KMS-11 (cell line): ENCODE data around the gene DYNLT2B.
"Not testable (repeated sequence)": the region's sequence is repeated elsewhere in the genome, so short reads cannot be mapped to it uniquely, and the experiment has no call there.

Experiments used
- H2AFZ ChIP-seq: fragments of 200-600 bp; sonication (generic); 2 replicates; pipeline ENCODE4 v1.6.1; 2016; ENCODE audit warnings: antibody characterized with exemption, mixed run types, low read depth
- H3K27ac ChIP-seq: fragments of 200-600 bp; sonication (generic); 2 replicates; pipeline ENCODE4 v1.6.1; 2016; ENCODE audit warnings: mild to moderate bottlenecking, mixed run types
- H3K27me3 ChIP-seq: fragments of 200-600 bp; sonication (generic); 2 replicates; pipeline ENCODE4 v1.6.1; 2017; ENCODE audit warnings: mild to moderate bottlenecking, low read depth, mixed run types, moderate library complexity; ENCODE audit not compliant: insufficient read depth
- H3K36me3 ChIP-seq: fragments of 200-600 bp; sonication (generic); 2 replicates; pipeline ENCODE4 v1.6.1; 2017; ENCODE audit warnings: mild to moderate bottlenecking, mixed run types; ENCODE audit not compliant: insufficient read depth
- H3K4me1 ChIP-seq: fragments of 200-600 bp; sonication (generic); 2 replicates; pipeline ENCODE4 v1.6.1; 2016; ENCODE audit warnings: mild to moderate bottlenecking, low read depth, mixed run types; ENCODE audit not compliant: poor library complexity, severe bottlenecking
- H3K4me2 ChIP-seq: fragments of 200-600 bp; sonication (generic); 2 replicates; pipeline ENCODE4 v1.7.0; 2016; ENCODE audit warnings: mild to moderate bottlenecking, mixed run types
- H3K4me3 ChIP-seq: fragments of 200-600 bp; sonication (generic); IDR thresholded peaks from 2 replicates; pipeline ENCODE4 v1.6.1; 2017; ENCODE audit warnings: low read depth, low read length, mixed read lengths; ENCODE audit not compliant: insufficient read depth
- H3K79me2 ChIP-seq: fragments of 200-600 bp; sonication (generic); 2 replicates; pipeline ENCODE4 v1.6.1; 2016; ENCODE audit warnings: low read depth, mixed run types; ENCODE audit not compliant: insufficient read depth
- H3K9ac ChIP-seq: fragments of 200-600 bp; sonication (generic); 2 replicates; pipeline ENCODE4 v1.6.1; 2016; ENCODE audit warnings: mild to moderate bottlenecking, mixed run types
- H4K20me1 ChIP-seq: fragments of 200-600 bp; sonication (generic); 2 replicates; pipeline ENCODE4 v1.6.1; 2016; ENCODE audit warnings: mild to moderate bottlenecking, mixed run types; ENCODE audit not compliant: insufficient read depth
- TF ChIP-seq, protein P1 (sequence below): fragments of 200-600 bp; sonication (generic); conservative IDR thresholded peaks from 2 replicates; pipeline ENCODE4 v1.6.1; 2017; ENCODE audit warnings: low read depth, mild to moderate bottlenecking, antibody characterized with exemption, low read length, moderate library complexity, mixed read lengths

The DYNLT2B gene

DNA sequence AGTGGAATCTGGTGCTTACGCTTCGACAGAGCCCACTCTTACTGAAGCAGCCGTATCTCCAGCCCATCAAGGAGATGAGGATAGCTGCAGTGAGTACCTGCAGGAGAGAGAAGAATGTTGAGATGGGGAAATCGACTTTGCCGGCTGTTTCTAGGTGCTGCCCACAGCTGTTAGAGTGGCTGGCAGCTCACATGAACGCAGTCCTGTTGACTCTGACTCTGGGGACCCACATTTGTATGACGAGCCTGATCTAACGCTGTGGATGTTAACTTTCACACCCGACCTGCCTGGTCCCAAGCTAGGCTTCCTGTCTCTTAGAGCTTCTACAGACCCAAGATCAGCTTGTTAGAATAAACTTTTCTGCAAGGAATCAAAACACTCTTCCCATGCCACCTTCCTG lies 8.9 kb upstream of the DYNLT2B start:
- Histone ChIP-seq H2AFZ (no peak overlapping the region), H3K4me2 (no peak overlapping the region), H3K79me2 (no peaks in the 10 kb centered on the region)

DNA sequence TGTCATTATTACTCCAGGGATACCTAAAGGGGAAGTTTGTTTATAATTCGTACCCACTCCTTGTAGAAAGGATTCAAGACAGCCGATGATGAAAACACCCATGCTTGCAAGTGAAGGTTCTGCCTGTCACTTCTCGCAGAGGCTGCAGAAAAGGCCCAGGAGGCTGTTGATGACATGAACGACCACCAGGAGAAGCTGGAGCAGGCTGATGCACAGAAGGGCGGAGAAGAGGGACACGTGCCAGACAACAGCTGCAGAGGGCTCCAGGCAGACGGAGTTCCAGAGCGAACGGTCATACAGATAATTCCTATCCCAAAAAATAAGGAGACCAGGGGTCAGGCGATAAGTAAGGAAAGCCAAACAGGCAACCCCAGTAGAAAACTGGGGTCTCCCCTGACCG lies 5.7 kb upstream of the DYNLT2B start:
- H3K27me3 ChIP-seq, result no peaks in the 10 kb centered on the region
- H3K4me1 ChIP-seq, result no peaks in the 10 kb centered on the region
- H3K79me2 ChIP-seq, result no peaks in the 10 kb centered on the region
- no peaks in the 10 kb centered on the region for H3K36me3 ChIP-seq
- H4K20me1 ChIP-seq, result no peaks in the 10 kb centered on the region
- TF ChIP-seq, protein P1, sequence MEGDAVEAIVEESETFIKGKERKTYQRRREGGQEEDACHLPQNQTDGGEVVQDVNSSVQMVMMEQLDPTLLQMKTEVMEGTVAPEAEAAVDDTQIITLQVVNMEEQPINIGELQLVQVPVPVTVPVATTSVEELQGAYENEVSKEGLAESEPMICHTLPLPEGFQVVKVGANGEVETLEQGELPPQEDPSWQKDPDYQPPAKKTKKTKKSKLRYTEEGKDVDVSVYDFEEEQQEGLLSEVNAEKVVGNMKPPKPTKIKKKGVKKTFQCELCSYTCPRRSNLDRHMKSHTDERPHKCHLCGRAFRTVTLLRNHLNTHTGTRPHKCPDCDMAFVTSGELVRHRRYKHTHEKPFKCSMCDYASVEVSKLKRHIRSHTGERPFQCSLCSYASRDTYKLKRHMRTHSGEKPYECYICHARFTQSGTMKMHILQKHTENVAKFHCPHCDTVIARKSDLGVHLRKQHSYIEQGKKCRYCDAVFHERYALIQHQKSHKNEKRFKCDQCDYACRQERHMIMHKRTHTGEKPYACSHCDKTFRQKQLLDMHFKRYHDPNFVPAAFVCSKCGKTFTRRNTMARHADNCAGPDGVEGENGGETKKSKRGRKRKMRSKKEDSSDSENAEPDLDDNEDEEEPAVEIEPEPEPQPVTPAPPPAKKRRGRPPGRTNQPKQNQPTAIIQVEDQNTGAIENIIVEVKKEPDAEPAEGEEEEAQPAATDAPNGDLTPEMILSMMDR, result no peak
- no peak overlapping the region for H3K4me3 ChIP-seq
- H3K4me2 ChIP-seq, result no peak overlapping the region
- no peak overlapping the region for H3K9ac ChIP-seq
- no peak overlapping the region for H2AFZ ChIP-seq
- no peak overlapping the region for H3K27ac ChIP-seq

More for the DNA sequence above, 8.9 kb upstream of the DYNLT2B start:
- H3K4me1 ChIP-seq, result no peaks in the 10 kb centered on the region
- H3K4me3 ChIP-seq, result no peak overlapping the region
- H4K20me1 ChIP-seq, result no peaks in the 10 kb centered on the region
- H3K27me3 ChIP-seq, result no peaks in the 10 kb centered on the region
- H3K9ac ChIP-seq, result no peak overlapping the region
- TF ChIP-seq, protein P1, result no peak
- no peaks in the 10 kb centered on the region for H3K36me3 ChIP-seq
- no peak overlapping the region for H3K27ac ChIP-seq

DNA sequence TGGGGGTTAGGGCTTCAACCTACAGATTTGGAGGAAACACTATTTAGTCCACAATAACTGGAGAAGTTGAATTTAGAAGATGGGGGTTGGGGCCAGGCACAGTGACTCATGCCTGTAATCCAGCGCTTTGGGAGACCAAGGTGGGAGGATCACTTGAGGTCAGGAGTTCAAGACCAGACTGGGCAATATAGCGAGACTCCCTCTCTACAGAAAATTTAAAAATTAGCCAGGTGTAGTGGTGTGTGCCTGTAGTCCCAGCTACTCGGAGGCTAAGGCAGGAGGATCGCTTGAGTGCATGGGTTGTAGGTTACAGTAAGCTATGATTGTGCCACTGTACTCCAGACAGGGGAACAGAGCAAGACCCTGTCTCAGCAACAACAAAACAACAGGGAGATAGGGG lies 5.0 kb upstream of the DYNLT2B start:
- Histone ChIP-seq H4K20me1 (no peaks in the 10 kb centered on the region), H3K36me3 (no peaks in the 10 kb centered on the region), H3K9ac (no peak overlapping the region), H3K27me3 (no peaks in the 10 kb centered on the region), H3K27ac (no peak overlapping the region), H3K4me2 (no peak overlapping the region), H3K4me1 (no peaks in the 10 kb centered on the region), H2AFZ (no peak overlapping the region), H3K4me3 (no peak overlapping the region), H3K79me2 (no peaks in the 10 kb centered on the region)
- TF ChIP-seq, protein P1, result no peak

DNA sequence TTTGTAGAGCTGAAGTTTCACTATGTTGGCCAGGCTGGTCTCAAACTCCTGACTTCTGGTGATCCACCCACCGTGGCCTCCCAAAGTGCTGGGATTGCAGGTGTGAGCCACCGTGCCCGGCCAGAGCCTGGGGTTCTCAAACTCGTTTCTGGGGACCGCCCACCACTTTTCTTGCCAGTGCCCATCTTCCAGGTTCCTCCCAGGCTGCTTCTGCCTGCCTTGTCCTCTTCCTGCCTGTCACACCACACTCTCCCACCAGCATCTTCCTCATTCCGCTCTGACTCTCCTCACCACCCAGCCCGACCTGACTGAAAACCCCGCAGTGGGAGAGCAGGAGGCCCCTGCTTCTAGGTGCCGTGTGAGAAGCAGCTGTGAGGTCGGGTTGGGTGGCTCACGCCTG lies 3.1 kb upstream of the DYNLT2B start:
- H2AFZ ChIP-seq, result no peak overlapping the region
- H3K27ac ChIP-seq, result no peak overlapping the region
- H3K27me3 ChIP-seq, result no peaks in the 10 kb centered on the region
- TF ChIP-seq, protein P1, result no peak
- no peak overlapping the region for H3K9ac ChIP-seq
- H3K79me2 ChIP-seq, result no peaks in the 10 kb centered on the region
- no peak overlapping the region for H3K4me2 ChIP-seq
- no peaks in the 10 kb centered on the region for H3K4me1 ChIP-seq
- H3K4me3 ChIP-seq, result no peak overlapping the region
- no peaks in the 10 kb centered on the region for H3K36me3 ChIP-seq
- no peaks in the 10 kb centered on the region for H4K20me1 ChIP-seq

DNA sequence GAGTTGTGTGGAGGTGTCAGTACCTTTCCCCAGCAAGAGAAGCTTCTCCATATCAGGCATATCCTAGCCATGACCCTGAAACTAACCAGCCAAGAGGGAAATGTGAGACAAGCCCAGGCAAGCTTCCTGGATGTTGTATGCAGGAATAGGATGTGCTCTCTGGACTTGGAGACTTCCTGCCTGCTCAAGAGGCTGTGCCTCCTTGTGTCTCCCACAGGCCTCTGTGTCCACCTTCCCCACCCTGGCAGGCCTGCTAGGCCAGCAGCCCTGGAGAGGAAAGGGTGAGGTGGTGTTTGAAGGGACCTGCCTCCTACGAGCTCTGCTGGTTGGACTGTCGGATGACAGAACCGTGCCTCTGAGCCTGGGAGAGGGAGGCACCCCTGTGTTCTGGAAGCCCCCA lies 2.1 kb upstream of the DYNLT2B start:
- Histone ChIP-seq H4K20me1 (no peaks in the 10 kb centered on the region), H3K79me2 (no peaks in the 10 kb centered on the region), H3K27me3 (no peaks in the 10 kb centered on the region), H3K27ac (no peak overlapping the region), H3K36me3 (no peaks in the 10 kb centered on the region), H3K4me1 (no peaks in the 10 kb centered on the region), H3K9ac (no peak overlapping the region), H3K4me2 (no peak overlapping the region), H3K4me3 (no peak overlapping the region), H2AFZ (no peak overlapping the region)
- TF ChIP-seq, protein P1, result no peak

DNA sequence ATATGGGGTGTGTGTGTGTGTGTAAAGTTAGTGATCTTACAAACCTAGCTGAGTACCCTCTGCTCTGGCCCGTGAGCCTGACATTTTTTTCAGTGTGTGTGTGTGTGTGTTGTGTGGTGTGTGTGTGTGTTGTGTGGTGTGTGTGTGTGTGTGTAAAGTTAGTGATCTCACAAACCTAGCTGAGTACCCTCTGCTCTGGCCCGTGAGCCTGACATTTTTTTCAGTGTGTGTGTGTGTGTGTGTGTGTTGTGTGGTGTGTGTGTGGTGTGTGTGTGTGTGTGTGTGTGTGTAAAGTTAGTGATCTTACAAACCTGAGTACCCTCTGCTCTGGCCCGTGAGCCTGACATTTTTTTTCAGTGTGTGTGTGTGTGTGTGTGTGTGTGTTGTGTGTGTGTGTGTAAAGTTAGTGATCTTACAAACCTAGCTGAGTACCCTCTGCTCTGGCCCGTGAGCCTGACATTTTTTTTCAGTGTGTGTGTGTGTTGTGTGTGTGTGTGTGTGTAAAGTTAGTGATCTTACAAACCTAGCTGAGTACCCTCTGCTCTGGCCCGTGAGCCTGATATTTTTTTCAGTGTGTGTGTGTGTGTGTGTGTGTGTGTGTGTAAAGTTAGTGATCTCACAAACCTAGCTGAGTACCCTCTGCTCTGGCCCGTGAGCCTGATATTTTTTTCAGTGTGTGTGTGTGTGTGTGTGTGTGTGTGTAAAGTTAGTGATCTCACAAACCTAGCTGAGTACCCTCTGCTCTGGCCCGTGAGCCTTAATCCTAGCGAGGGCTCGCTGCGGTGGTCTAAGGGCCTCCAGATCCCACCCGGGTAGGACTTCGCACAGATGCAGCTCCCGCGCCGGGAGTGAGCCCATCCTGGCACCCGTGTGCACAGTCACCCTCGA lies 997 bp downstream of the DYNLT2B start:
- H4K20me1 ChIP-seq, H3K36me3 ChIP-seq, H3K4me1 ChIP-seq, H3K79me2 ChIP-seq, H3K27me3 ChIP-seq: not testable (repeated sequence)
- H2AFZ ChIP-seq, result peak overlapping the region; percentile 98
- H3K27ac ChIP-seq, result peak overlapping the region; percentile 87
- H3K9ac ChIP-seq, result peak overlapping the region; percentile 91
- H3K4me2 ChIP-seq, result peak overlapping the region; percentile 71
- H3K4me3 ChIP-seq, result peak overlapping the region; percentile 60
